Measurements from ENCODE around the gene LCN12.
A peak's percentile ranks its signal among the peaks of the same experiment; 100 is the strongest.

LCN12 gene

GRCh38 chr9:136985853-136986252, 33.8 kb downstream of the LCN12 start:
- no peak for TF ChIP-seq CTCF (IDR thresholded peaks at IDR 0.05)
- Histone ChIP-seq H3K4me3 (peak overlapping the region; percentile 22), H3K27ac (no peak overlapping the region)
- DNase-seq (ENCODE audit: low spot score), result no peak

- Histone ChIP-seq H3K4me3 (no peak overlapping the region), H3K27ac (no peak overlapping the region)
- no peak for DNase-seq (ENCODE audit: low spot score)
- no peak for TF ChIP-seq CTCF (IDR thresholded peaks at IDR 0.05)
Observed at GRCh38 chr9:136988872-136989271, 36.8 kb downstream of the LCN12 start.

- no peak for TF ChIP-seq CTCF (IDR thresholded peaks at IDR 0.05)
- Histone ChIP-seq H3K4me3 (no peak overlapping the region), H3K27ac (no peak overlapping the region)
- DNase-seq (ENCODE audit: low spot score), result no peak
Observed at GRCh38 chr9:136990242-136990911, 38.3 kb downstream of the LCN12 start.

GRCh38 chr9:136991993-136992818, 40.1 kb downstream of the LCN12 start, which contains the start of gene PAXX:
Gene PAXX (plus strand): TSS chr9:136992422. CDS start chr9:136992444, 22 bp downstream.
- Histone ChIP-seq H3K27ac (peak within 1 kb of the TSS; percentile 78 to 89), H3K4me3 (peak within 1 kb of the TSS; percentile 99)
- peak; percentile 87 for DNase-seq (ENCODE audit: low spot score)
- no peak for TF ChIP-seq CTCF (IDR thresholded peaks at IDR 0.05)

- H3K27ac ChIP-seq, result peak overlapping the region in 1 of 2 donors; percentile 89
- peak overlapping the region; percentile 99 for H3K4me3 ChIP-seq
- no peak for TF ChIP-seq CTCF (IDR thresholded peaks at IDR 0.05)
- no peak for DNase-seq (ENCODE audit: low spot score)
Observed at GRCh38 chr9:136992819-136993369, 40.8 kb downstream of the LCN12 start.

GRCh38 chr9:136994180-136994887, 42.3 kb downstream of the LCN12 start:
- H3K27ac ChIP-seq, result no peak overlapping the region
- DNase-seq (ENCODE audit: low spot score), result no peak
- H3K4me3 ChIP-seq, result peak overlapping the region; percentile 53
- TF ChIP-seq CTCF (IDR thresholded peaks at IDR 0.05), result no peak
